H1 (cell line): Measurements from ENCODE around the gene APAF1. TPM values are rescaled to one million over a fixed set of nuclear protein-coding genes. Genes with fewer than 3 reads are reported as not detected.

Source experiments
- CTCF ChIA-PET: fragments of 300-600 bp; sonication (Branson Sonifier 250); formaldehyde crosslinking; loops from one replicate; lab custom pipeline; 2021; ENCODE audit not compliant: partially characterized antibody; lab: Charles Lee
- POLR2A ChIA-PET: fragments of 300-600 bp; sonication (Branson Sonifier 250); formaldehyde crosslinking; loops from one replicate; lab custom pipeline; 2021; ENCODE audit warnings: inconsistent platforms; ENCODE audit not compliant: partially characterized antibody; lab: Charles Lee
- DNase-seq, 2 experiments: peaks; one replicate each; pipeline versions ENCODE4 v3.0.0 to v3.0.0-alpha.2; 2010 to 2022; ENCODE audit warnings: low spot score in 2 of 2, low read depth in 1 of 2, mixed read lengths in 1 of 2
- FAIRE-seq: peaks from 2 replicates; lab custom pipeline; 2011; peaks lifted over from hg19 to GRCh38; lab: Jason Lieb, UNC
- H2AFZ ChIP-seq: 2 replicates; pipeline ENCODE4 v1.8.1; 2012; ENCODE audit warnings: low read length, inconsistent platforms
- H2AK5ac ChIP-seq: 2 replicates; pipeline ENCODE4 v1.6.1; 2013; ENCODE audit warnings: low read depth, low read length
- H2BK120ac ChIP-seq: replicated peaks from 2 replicates; pipeline ENCODE3; 2013; ENCODE audit warnings: low read depth, low read length, inconsistent platforms
- H2BK12ac ChIP-seq: 2 replicates; pipeline ENCODE4 v1.6.1; 2013; ENCODE audit warnings: low read depth, low read length
- H2BK15ac ChIP-seq: 2 replicates; pipeline ENCODE4 v1.6.1; 2013; ENCODE audit warnings: low read length
- H2BK20ac ChIP-seq: 2 replicates; pipeline ENCODE4 v1.6.1; 2013; ENCODE audit warnings: low read length
- H2BK5ac ChIP-seq: 2 replicates; pipeline ENCODE4 v1.6.1; 2013; ENCODE audit warnings: low read depth, low read length
- H3K14ac ChIP-seq: 2 replicates; pipeline ENCODE4 v1.6.1; 2013; ENCODE audit warnings: inconsistent platforms; ENCODE audit not compliant: insufficient read length
- H3K18ac ChIP-seq: 2 replicates; pipeline ENCODE4 v1.6.1; 2013; ENCODE audit warnings: low read length; ENCODE audit errors: extremely low read depth
- H3K23ac ChIP-seq: 2 replicates; pipeline ENCODE4 v1.6.1; 2013; ENCODE audit warnings: inconsistent platforms; ENCODE audit not compliant: insufficient read length
- H3K23me2 ChIP-seq: 2 replicates; pipeline ENCODE4 v1.6.1; 2013; ENCODE audit warnings: low read depth, low read length
- H3K27ac ChIP-seq: 2 replicates; pipeline ENCODE4 v1.6.1; 2011; ENCODE audit warnings: low read depth, low read length, inconsistent platforms
- H3K27me3 ChIP-seq, 4 experiments: replicated peaks in 1 of 4; 1 replicate in 1 of 4; 2 replicates in 3 of 4; pipeline versions ENCODE4 v1.6.1 to v1.8.1; 2011 to 2013; ENCODE audit warnings: low read length in 3 of 4, mild to moderate bottlenecking in 3 of 4, inconsistent platforms in 2 of 4, mixed read lengths in 2 of 4, moderate library complexity in 1 of 4; ENCODE audit not compliant: control insufficient read depth in 3 of 4, insufficient read depth in 3 of 4; ENCODE audit errors: extremely low read depth in 1 of 4
- H3K36me3 ChIP-seq, 4 experiments: 2 replicates each; pipeline versions ENCODE4 v1.6.1 to v1.8.1; 2011 to 2013; ENCODE audit warnings: mild to moderate bottlenecking in 4 of 4, low read length in 3 of 4, moderate library complexity in 2 of 4, control low read depth in 1 of 4, inconsistent platforms in 1 of 4; ENCODE audit not compliant: insufficient read depth in 4 of 4, control insufficient read depth in 2 of 4
- H3K4ac ChIP-seq: replicated peaks from 2 replicates; pipeline ENCODE3; 2013; ENCODE audit warnings: low read length, low read depth, mixed read lengths, inconsistent platforms; ENCODE audit not compliant: insufficient read length
- H3K4me1 ChIP-seq, 4 experiments: replicated peaks in 1 of 4; 1 replicate in 1 of 4; 2 replicates in 3 of 4; pipeline versions ENCODE4 v1.6.1 to v1.8.1; 2011 to 2013; ENCODE audit warnings: low read length in 3 of 4, inconsistent platforms in 2 of 4, mixed read lengths in 1 of 4; ENCODE audit not compliant: insufficient read depth in 4 of 4, control insufficient read depth in 3 of 4
- H3K4me2 ChIP-seq, 2 experiments: 2 replicates each; pipeline versions ENCODE4 v1.6.1 to v1.8.1; 2011 to 2013; ENCODE audit warnings: low read depth in 2 of 2, low read length in 2 of 2, control low read depth in 1 of 2, inconsistent platforms in 1 of 2, mild to moderate bottlenecking in 1 of 2; ENCODE audit not compliant: insufficient read depth in 1 of 2
- H3K4me3 ChIP-seq, 4 experiments: fragments of 200-600, 300-600 bp in 1 of 4; sonication (generic), shearing (Covaris generic), sonication (Bioruptor Twin) in 1 of 4; 2 replicates each; pipeline versions ENCODE4 v1.5.1 to v1.8.1; 2011 to 2016; ENCODE audit warnings: low read length in 4 of 4, low read depth in 3 of 4, control low read depth in 2 of 4, inconsistent platforms in 2 of 4, mild to moderate bottlenecking in 2 of 4, mixed read lengths in 1 of 4, moderate library complexity in 1 of 4; ENCODE audit not compliant: insufficient read depth in 2 of 4; ENCODE audit errors: extremely low read depth in 1 of 4
- H3K56ac ChIP-seq: replicated peaks from 2 replicates; pipeline ENCODE3; 2013; ENCODE audit warnings: low read depth, mild to moderate bottlenecking, mixed read lengths, low read length, inconsistent platforms; ENCODE audit not compliant: insufficient read length
- H3K79me1 ChIP-seq: 2 replicates; pipeline ENCODE4 v1.6.1; 2013; ENCODE audit warnings: low read depth, low read length, control low read depth
- H3K79me2 ChIP-seq, 2 experiments: 2 replicates each; pipeline versions ENCODE4 v1.6.1 to v1.8.1; 2012 to 2013; ENCODE audit warnings: low read length in 2 of 2, mild to moderate bottlenecking in 2 of 2, inconsistent platforms in 1 of 2; ENCODE audit not compliant: insufficient read depth in 2 of 2, control insufficient read depth in 1 of 2
- H3K9ac ChIP-seq, 4 experiments: replicated peaks in 1 of 4; 1 replicate in 1 of 4; 2 replicates in 3 of 4; pipeline versions ENCODE4 v1.6.1 to v1.8.1; 2011 to 2013; ENCODE audit warnings: low read depth in 3 of 4, low read length in 3 of 4, control low read depth in 2 of 4, mild to moderate bottlenecking in 2 of 4, moderate library complexity in 2 of 4, inconsistent platforms in 1 of 4; ENCODE audit errors: extremely low read depth in 1 of 4
- H3K9me3 ChIP-seq, 2 experiments: 2 replicates each; pipeline versions ENCODE4 v1.6.1 to v1.8.1; 2012 to 2013; ENCODE audit warnings: mild to moderate bottlenecking in 2 of 2, moderate library complexity in 2 of 2, control low read depth in 1 of 2, inconsistent platforms in 1 of 2, low read depth in 1 of 2, low read length in 1 of 2, mixed read lengths in 1 of 2; ENCODE audit not compliant: insufficient read depth in 2 of 2
- H4K20me1 ChIP-seq, 2 experiments: replicated peaks in 1 of 2; 2 replicates each; pipeline versions ENCODE3 to v1.8.1; 2011 to 2013; ENCODE audit warnings: inconsistent platforms in 2 of 2, low read length in 2 of 2, mild to moderate bottlenecking in 1 of 2; ENCODE audit not compliant: insufficient read depth in 2 of 2, control insufficient read depth in 1 of 2
- H4K5ac ChIP-seq: 2 replicates; pipeline ENCODE4 v1.6.1; 2013; ENCODE audit warnings: low read length, low read depth, mixed read lengths, inconsistent platforms; ENCODE audit not compliant: insufficient read length
- H4K8ac ChIP-seq: 2 replicates; pipeline ENCODE4 v1.8.0; 2013; ENCODE audit warnings: mild to moderate bottlenecking, moderate library complexity, low read length, inconsistent platforms; ENCODE audit not compliant: insufficient read depth; ENCODE audit errors: extremely low read depth
- H4K91ac ChIP-seq: replicated peaks from 2 replicates; pipeline ENCODE3; 2013; ENCODE audit warnings: low read length, mixed read lengths, inconsistent platforms; ENCODE audit not compliant: insufficient read length
- GABPA ChIP-seq: IDR thresholded peaks from 2 replicates; pipeline ENCODE4 v1.6.1; 2011; ENCODE audit warnings: mild to moderate bottlenecking, low read length, moderate library complexity, borderline replicate concordance; ENCODE audit not compliant: insufficient read depth
- HDAC2 ChIP-seq, 2 experiments: fragments of 300-600 bp in 1 of 2; sonication (generic) in 1 of 2; IDR thresholded peaks; 2 replicates each; pipeline ENCODE4 v1.6.1; 2011 to 2012; ENCODE audit warnings: low read depth in 2 of 2, low read length in 2 of 2, mild to moderate bottlenecking in 2 of 2, moderate library complexity in 2 of 2, borderline replicate concordance in 1 of 2, inconsistent platforms in 1 of 2
- KDM1A ChIP-seq: fragments of 200-600, 300-600 bp; sonication (generic); IDR thresholded peaks from 2 replicates; pipeline ENCODE4 v1.7.1; 2016; ENCODE audit warnings: mild to moderate bottlenecking, low read length, borderline replicate concordance
- PHF8 ChIP-seq: fragments of 200-600 bp; sonication (generic); conservative IDR thresholded peaks from 2 replicates; pipeline ENCODE4 v1.7.1; 2012; ENCODE audit warnings: low read depth, mild to moderate bottlenecking, inconsistent platforms, low read length, moderate library complexity
- WGBS, 2 experiments: shearing (Covaris generic) in 1 of 2; methylation state at CpG; one replicate each; pipeline versions ENCODE4 v1.1.6 to v1.1.7; 2013 to 2015; ENCODE audit warnings: low lambda C conversion rate in 2 of 2, mixed read lengths in 2 of 2, inconsistent platforms in 1 of 2, low coverage in 1 of 2, missing lambda C conversion rate in 1 of 2; ENCODE audit not compliant: insufficient replicate concordance in 2 of 2, insufficient coverage in 1 of 2, insufficient read length in 1 of 2; ENCODE audit errors: extremely low coverage in 1 of 2, missing lambda C conversion rate in 1 of 2; 5-methylcytosine and 5-hydroxymethylcytosine counted together
- polyA plus RNA-seq, 7 experiments: library from polyadenylated mRNA; depleted of rRNA in 3 of 7; stranded (reverse) in 5 of 7; unstranded in 2 of 7; fragments of >200 nt in 5 of 7; fragments of 200-250 nt in 2 of 7; gene quantifications; 1 replicate in 5 of 7; 2 replicates in 1 of 7; 4 replicates in 1 of 7; pipeline versions ENCODE4 v1.2.1 to v1.2.3, GENCODE V29; 2011 to 2013; ENCODE audit warnings: missing spikeins in 2 of 7, mixed read lengths in 2 of 7
- total RNA-seq: library from RNA; stranded (reverse); fragmentation: NEBNext Ultra II Directional; extraction: Animal tissue kit (Norgen Biotek cat#: 25700); gene quantifications from 2 replicates; pipeline ENCODE4 v1.2.1, GENCODE V29; 2021
- TF ChIP-seq, protein P1 (sequence below): IDR thresholded peaks from 2 replicates; pipeline ENCODE4 v1.6.1; 2011; ENCODE audit warnings: low read length, improper control_type of control experiment
- TF ChIP-seq, protein P2 (sequence below), 3 experiments: IDR thresholded peaks; 1 replicate in 2 of 3; 2 replicates in 1 of 3; pipeline versions ENCODE4 v1.5.1 to v1.6.1; 2011; ENCODE audit warnings: low read length in 3 of 3, mild to moderate bottlenecking in 3 of 3, inconsistent platforms in 2 of 3, low read depth in 1 of 3, moderate library complexity in 1 of 3; ENCODE audit not compliant: insufficient read depth in 1 of 3; ENCODE audit errors: control extremely low read depth in 1 of 3

APAF1 gene
- total and polyA plus RNA-seq, 2 of the 8 experiments (the other 6 are each of a cell fraction or from before 2014, with no cell fraction given) = 4.7 to 22.6 TPM

DNA sequence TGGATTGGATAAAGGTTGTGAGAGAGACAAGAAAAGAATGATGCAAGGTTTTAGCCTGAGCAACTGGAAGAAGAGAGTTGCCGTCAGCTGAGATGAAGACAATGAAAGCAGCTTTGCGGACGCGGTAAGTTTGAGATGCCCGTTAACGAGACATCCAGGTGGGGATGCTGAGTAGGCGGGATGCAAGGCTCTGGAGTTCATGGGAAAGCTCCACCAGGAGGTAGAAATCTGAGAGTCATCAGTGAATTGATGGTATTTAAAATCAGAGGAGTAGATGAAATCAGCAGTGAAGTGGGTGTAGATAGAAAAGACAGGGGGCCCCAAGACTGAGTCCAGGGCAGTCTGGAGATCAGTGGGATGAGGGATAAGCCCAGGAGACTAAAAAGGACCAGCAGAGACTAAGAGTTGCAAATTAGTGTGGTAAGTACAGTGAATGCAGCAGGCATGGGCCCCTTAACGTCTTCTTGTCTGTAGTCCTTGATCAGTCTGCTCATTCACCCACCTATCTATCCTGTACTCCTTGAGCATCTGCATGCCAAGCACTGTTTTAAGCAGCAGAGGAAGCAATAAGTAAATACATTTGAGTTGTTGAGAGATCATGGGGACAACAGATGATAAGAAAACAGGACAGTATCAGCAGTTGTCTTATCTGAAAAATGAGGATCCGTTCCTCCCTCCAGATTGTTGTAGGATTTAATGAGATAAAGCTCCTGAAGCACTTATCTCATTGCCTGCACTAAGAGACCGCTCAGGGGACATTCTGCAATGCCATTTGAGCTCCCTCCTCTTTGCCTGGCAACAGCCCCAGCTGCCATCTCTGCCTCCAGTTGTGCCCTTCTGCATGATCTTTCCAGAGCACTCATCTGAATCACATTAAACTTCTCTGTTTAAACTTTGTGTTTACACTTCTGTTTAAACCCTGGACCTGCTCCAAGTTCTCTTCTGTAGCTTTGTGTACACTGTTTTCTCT is 91.5 kb downstream of the APAF1 start:
- WGBS, 2 experiments = 91% methylated on average over 10 of the region's 10 CpGs; no CpG with 5 or more reads in 1 of the 2 experiments
- H3K4me3 ChIP-seq = no peak overlapping the region
- no peak overlapping the region for H2BK5ac ChIP-seq
- H3K23me2 ChIP-seq = no peaks in the 10 kb centered on the region
- no peak overlapping the region for H2BK15ac ChIP-seq
- no peak overlapping the region for H2BK120ac ChIP-seq
- H3K4ac ChIP-seq = no peak overlapping the region
- no peaks in the 10 kb centered on the region for H3K9me3 ChIP-seq
- no peak overlapping the region for H2BK12ac ChIP-seq
- no peaks in the 10 kb centered on the region for H3K79me2 ChIP-seq
- DNase-seq (no peak), FAIRE-seq (no peak)
- H3K23ac ChIP-seq = no peak overlapping the region
- no peak overlapping the region for H3K9ac ChIP-seq
- no peaks in the 10 kb centered on the region; the same call in 1 of the 2 replicates for H3K79me1 ChIP-seq
- H2AK5ac ChIP-seq = no peak overlapping the region
- peaks cover 0 to 3% (median under 1%) of the 10 kb centered on the region in 4 experiments; a peak in 1 of 7 replicates for H3K4me1 ChIP-seq
- H3K18ac ChIP-seq = no peak overlapping the region
- CTCF ChIA-PET = interaction anchor here (0.5 to 3.9 kb wide), 12 partner anchors 10 to 262 kb away, joined by 3 to 38 read pairs (median 4); no protein-coding TSS in a partner anchor
- no peak overlapping the region for H3K4me2 ChIP-seq
- no peak overlapping the region for H4K8ac ChIP-seq
- POLR2A ChIA-PET = interaction anchor here (2.1 kb wide), 1 partner anchor 144 kb away, joined by 4 read pairs; the partner anchor contains the start of gene SLC25A3
- H4K20me1 ChIP-seq = no peaks in the 10 kb centered on the region
- H4K91ac ChIP-seq = no peak overlapping the region
- H3K56ac ChIP-seq = no peak overlapping the region
- no peak overlapping the region for H3K14ac ChIP-seq
- H4K5ac ChIP-seq = no peak overlapping the region
- H2AFZ ChIP-seq = no peak overlapping the region
- no peaks in the 10 kb centered on the region for H3K27me3 ChIP-seq
- H2BK20ac ChIP-seq = no peak overlapping the region
- H3K27ac ChIP-seq = no peak overlapping the region
- no peaks in the 10 kb centered on the region; a peak in 1 of 8 replicates for H3K36me3 ChIP-seq
- TF ChIP-seq KDM1A (no peak), HDAC2 (IDR thresholded peaks at IDR 0.05; ENCODE audit: borderline replicate concordance in 1 of 2, low read depth in 2 of 2, low read length in 2 of 2) (no peak), PHF8 (no peak), GABPA (no peak)
- TF ChIP-seq, protein P1, sequence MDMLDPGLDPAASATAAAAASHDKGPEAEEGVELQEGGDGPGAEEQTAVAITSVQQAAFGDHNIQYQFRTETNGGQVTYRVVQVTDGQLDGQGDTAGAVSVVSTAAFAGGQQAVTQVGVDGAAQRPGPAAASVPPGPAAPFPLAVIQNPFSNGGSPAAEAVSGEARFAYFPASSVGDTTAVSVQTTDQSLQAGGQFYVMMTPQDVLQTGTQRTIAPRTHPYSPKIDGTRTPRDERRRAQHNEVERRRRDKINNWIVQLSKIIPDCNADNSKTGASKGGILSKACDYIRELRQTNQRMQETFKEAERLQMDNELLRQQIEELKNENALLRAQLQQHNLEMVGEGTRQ = no peak
- TF ChIP-seq, protein P2, sequence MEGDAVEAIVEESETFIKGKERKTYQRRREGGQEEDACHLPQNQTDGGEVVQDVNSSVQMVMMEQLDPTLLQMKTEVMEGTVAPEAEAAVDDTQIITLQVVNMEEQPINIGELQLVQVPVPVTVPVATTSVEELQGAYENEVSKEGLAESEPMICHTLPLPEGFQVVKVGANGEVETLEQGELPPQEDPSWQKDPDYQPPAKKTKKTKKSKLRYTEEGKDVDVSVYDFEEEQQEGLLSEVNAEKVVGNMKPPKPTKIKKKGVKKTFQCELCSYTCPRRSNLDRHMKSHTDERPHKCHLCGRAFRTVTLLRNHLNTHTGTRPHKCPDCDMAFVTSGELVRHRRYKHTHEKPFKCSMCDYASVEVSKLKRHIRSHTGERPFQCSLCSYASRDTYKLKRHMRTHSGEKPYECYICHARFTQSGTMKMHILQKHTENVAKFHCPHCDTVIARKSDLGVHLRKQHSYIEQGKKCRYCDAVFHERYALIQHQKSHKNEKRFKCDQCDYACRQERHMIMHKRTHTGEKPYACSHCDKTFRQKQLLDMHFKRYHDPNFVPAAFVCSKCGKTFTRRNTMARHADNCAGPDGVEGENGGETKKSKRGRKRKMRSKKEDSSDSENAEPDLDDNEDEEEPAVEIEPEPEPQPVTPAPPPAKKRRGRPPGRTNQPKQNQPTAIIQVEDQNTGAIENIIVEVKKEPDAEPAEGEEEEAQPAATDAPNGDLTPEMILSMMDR (IDR thresholded peaks at IDR 0.05; ENCODE audit: control extremely low read depth in 1 of 3, insufficient read depth in 1 of 3, low read depth in 1 of 3, low read length in 3 of 3) = no peak
